MCF 10A (cell line): ENCODE results near the gene USP50. TPM values are rescaled to one million over a fixed set of nuclear protein-coding genes. Genes with fewer than 3 reads are reported as not detected.

Experiments
- BruUV-seq: library from RNA; stranded (reverse); fragments of 400-500 nt; replicated peaks from 2 replicates; lab custom pipeline; 2021; lab: Mats Ljungman, UMichigan
- CTCF ChIA-PET: fragments of 300-600 bp; sonication (Branson Sonifier 250); formaldehyde crosslinking; extraction: SDS; loops from one replicate; lab custom pipeline; 2021; ENCODE audit warnings: antibody characterized with exemption, inconsistent platforms; lab: Yijun Ruan, JAX
- POLR2A ChIA-PET: fragments of 300-600, 350-650 bp; sonication (Branson Sonifier 250); formaldehyde crosslinking; extraction: SDS; loops from one replicate; lab custom pipeline; 2020; ENCODE audit warnings: antibody characterized with exemption, inconsistent platforms; lab: Yijun Ruan, JAX
- DNase-seq: peaks from one replicate; pipeline ENCODE4 v3.0.0-alpha.2; 2018; ENCODE audit not compliant: unreplicated experiment
- H3K27ac Mint-ChIP-seq: one replicate; pipeline ENCODE4 v1.8.0; 2022; ENCODE audit warnings: mild to moderate bottlenecking, low read depth, mixed read lengths; ENCODE audit not compliant: unreplicated experiment
- H3K27me3 Mint-ChIP-seq: one replicate; pipeline ENCODE4 v1.8.0; 2022; ENCODE audit warnings: mixed read lengths; ENCODE audit not compliant: insufficient read depth, unreplicated experiment
- H3K36me3 Mint-ChIP-seq: one replicate; pipeline ENCODE4 v1.8.0; 2022; ENCODE audit warnings: mild to moderate bottlenecking, moderate library complexity, mixed read lengths; ENCODE audit not compliant: insufficient read depth, unreplicated experiment
- H3K4me1 Mint-ChIP-seq: one replicate; pipeline ENCODE4 v1.8.0; 2022; ENCODE audit warnings: mixed read lengths; ENCODE audit not compliant: insufficient read depth, unreplicated experiment
- H3K4me3 Mint-ChIP-seq: one replicate; pipeline ENCODE4 v1.8.0; 2022; ENCODE audit warnings: mild to moderate bottlenecking, moderate library complexity, mixed read lengths; ENCODE audit not compliant: unreplicated experiment
- H3K9me3 Mint-ChIP-seq: one replicate; pipeline ENCODE4 v1.8.0; 2022; ENCODE audit warnings: mixed read lengths; ENCODE audit not compliant: unreplicated experiment
- intact Hi-C: fragments of 100-400 bp; cut with micrococcal nuclease; formaldehyde crosslinking; loops from 2 replicates; pipeline ENCODE4 v1.14.1; 2022
- total RNA-seq: library from RNA; stranded (reverse); gene quantifications from 2 replicates; pipeline ENCODE4 v1.2.3, GENCODE V29; 2022
- TF ChIP-seq, protein P1 (sequence below): fragments of 200-600 bp; IDR thresholded peaks from one replicate; pipeline ENCODE4 v1.8.0; 2022; ENCODE audit warnings: antibody characterized with exemption, mild to moderate bottlenecking; ENCODE audit not compliant: unreplicated experiment

USP50 gene
- total RNA-seq, 1 experiment from 2014 or later = not detected

DNA sequence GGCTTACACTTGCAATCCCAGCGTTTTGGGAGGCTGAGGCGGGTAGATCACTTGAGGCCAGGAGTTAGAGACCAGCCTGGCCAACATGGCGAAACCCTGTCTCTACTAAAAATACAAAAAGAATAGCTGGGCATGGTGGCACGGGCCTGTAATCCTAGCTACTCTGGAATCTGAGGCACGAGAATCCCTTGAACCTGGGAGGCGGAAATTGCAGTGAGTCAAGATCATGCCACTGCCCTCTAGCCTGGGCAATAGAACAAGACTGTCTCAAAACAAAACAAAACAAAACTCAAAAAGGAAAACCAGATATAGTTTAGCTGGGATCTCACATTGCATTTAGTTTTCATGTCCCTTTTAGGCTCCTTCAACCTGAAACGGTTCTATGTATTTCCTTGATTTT is 2.9 kb upstream of the USP50 start:
- Mint-ChIP-seq H3K4me3 (no peak overlapping the region), H3K27ac (no peak overlapping the region), H3K27me3 (no peaks in the 10 kb centered on the region), H3K4me1 (no peaks in the 10 kb centered on the region), H3K9me3 (no peaks in the 10 kb centered on the region), H3K36me3 (peaks cover 11% of the 10 kb centered on the region)
- CTCF ChIA-PET = no interaction called here
- intact Hi-C loops = no loop called here
- TF ChIP-seq, protein P1, sequence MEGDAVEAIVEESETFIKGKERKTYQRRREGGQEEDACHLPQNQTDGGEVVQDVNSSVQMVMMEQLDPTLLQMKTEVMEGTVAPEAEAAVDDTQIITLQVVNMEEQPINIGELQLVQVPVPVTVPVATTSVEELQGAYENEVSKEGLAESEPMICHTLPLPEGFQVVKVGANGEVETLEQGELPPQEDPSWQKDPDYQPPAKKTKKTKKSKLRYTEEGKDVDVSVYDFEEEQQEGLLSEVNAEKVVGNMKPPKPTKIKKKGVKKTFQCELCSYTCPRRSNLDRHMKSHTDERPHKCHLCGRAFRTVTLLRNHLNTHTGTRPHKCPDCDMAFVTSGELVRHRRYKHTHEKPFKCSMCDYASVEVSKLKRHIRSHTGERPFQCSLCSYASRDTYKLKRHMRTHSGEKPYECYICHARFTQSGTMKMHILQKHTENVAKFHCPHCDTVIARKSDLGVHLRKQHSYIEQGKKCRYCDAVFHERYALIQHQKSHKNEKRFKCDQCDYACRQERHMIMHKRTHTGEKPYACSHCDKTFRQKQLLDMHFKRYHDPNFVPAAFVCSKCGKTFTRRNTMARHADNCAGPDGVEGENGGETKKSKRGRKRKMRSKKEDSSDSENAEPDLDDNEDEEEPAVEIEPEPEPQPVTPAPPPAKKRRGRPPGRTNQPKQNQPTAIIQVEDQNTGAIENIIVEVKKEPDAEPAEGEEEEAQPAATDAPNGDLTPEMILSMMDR = no peak
- DNase-seq = no peak
- no TSS peak for BruUV-seq
- POLR2A ChIA-PET = interaction anchor here (1.8 kb wide), 1 partner anchor 14 kb away, joined by 5 read pairs; no protein-coding TSS in a partner anchor

DNA sequence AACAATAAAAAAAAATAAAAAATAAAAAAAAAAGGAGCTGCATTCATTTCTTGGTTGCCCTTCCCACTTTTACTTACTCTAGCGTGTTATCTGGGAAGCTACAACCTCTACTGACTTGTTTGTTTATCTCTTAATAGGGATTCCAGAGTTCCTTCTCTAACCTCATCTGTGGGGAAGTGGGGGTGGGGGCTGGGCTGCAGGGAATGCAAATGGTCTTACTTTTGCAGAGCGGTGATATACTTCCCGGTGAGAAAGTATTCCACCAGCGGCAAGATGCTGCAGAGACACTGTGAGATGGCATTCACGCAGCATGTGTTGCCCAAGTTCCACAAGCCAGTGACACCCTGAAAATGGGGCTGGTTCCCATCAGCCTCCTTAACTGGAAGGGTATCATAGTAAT is 2.1 kb downstream of the USP50 start:
- H3K9me3 Mint-ChIP-seq = no peaks in the 10 kb centered on the region
- peaks cover 5% of the 10 kb centered on the region for H3K36me3 Mint-ChIP-seq
- no peak for DNase-seq
- ChIA-PET CTCF (interaction anchor here (0.5 to 0.6 kb wide), 2 partner anchors 25 to 78 kb away, joined by 3 to 5 read pairs; no protein-coding TSS in a partner anchor), POLR2A (interaction anchor here (0.6 to 1.1 kb wide), 4 partner anchors 10 to 988 kb away, joined by 3 to 4 read pairs (median 4); no protein-coding TSS in a partner anchor)
- no TSS peak for BruUV-seq
- no peaks in the 10 kb centered on the region for H3K27me3 Mint-ChIP-seq
- H3K27ac Mint-ChIP-seq = no peak overlapping the region
- H3K4me3 Mint-ChIP-seq = no peak overlapping the region
- TF ChIP-seq, protein P1 = no peak
- intact Hi-C loops = no loop called here
- peaks cover 7% of the 10 kb centered on the region for H3K4me1 Mint-ChIP-seq

DNA sequence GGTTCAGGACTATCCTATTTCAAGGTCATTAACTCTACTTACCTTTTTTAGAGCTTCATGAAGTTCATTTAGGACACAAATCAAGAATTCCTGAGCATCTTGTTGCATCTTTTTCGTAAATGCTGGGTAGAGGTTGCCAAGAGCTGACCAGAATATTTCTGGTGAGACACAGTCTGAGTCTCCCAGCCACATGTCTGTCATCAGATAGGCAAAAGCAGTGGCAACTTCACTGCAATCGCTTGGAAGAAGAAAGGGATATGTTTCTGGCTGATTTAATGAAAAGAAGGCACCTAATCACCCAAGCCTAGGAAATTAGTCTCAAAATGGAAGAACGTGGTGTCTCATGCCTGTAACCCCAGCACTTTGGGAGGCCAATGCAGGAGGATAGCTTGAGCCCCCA is 2.9 kb downstream of the USP50 start:
- TF ChIP-seq, protein P1 = no peak
- Mint-ChIP-seq H3K4me1 (peaks cover 7% of the 10 kb centered on the region), H3K27ac (no peak overlapping the region), H3K27me3 (no peaks in the 10 kb centered on the region), H3K9me3 (no peaks in the 10 kb centered on the region), H3K4me3 (no peak overlapping the region), H3K36me3 (peaks cover 5% of the 10 kb centered on the region)
- no TSS peak for BruUV-seq
- CTCF ChIA-PET = interaction anchor here (0.6 kb wide), 1 partner anchor 14 kb away, joined by 3 read pairs; no protein-coding TSS in a partner anchor
- intact Hi-C loops = no loop called here
- no peak for DNase-seq
- POLR2A ChIA-PET = interaction anchor here (0.6 to 1.4 kb wide), 3 partner anchors 14 to 141 kb away, joined by 3 read pairs; no protein-coding TSS in a partner anchor

DNA sequence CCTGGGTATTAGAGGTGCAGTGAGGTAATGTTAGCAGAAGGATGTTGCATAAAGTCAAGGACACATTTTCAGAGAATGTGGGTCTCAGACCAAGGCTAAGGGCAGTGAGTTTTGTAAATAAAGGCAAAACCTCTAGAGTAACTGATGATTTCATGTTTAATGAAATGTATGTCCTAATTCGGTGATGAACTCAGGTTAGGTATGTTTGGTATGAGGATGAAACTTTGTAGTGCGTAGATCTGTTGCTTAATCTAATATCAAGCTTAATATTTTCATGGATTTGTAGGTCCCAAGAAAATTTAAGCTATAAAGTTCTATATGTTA is 3.6 kb downstream of the USP50 start:
- Mint-ChIP-seq H3K4me1 (peaks cover 7% of the 10 kb centered on the region), H3K36me3 (peaks cover 5% of the 10 kb centered on the region), H3K27me3 (no peaks in the 10 kb centered on the region), H3K27ac (no peak overlapping the region), H3K4me3 (no peak overlapping the region), H3K9me3 (no peaks in the 10 kb centered on the region)
- CTCF ChIA-PET = interaction anchor here (0.6 kb wide), 1 partner anchor 27 kb away, joined by 3 read pairs; no protein-coding TSS in a partner anchor
- BruUV-seq = no TSS peak
- intact Hi-C loops = no loop called here
- POLR2A ChIA-PET = interaction anchor here (0.6 to 1.4 kb wide), 2 partner anchors 13 to 141 kb away, joined by 3 read pairs; no protein-coding TSS in a partner anchor
- no peak for DNase-seq
- TF ChIP-seq, protein P1 = no peak
